Neural cell (in vitro differentiated cells): ENCODE measurements around the gene ATP13A3. TPM values are rescaled to one million over a fixed set of nuclear protein-coding genes. Genes with fewer than 3 reads are reported as not detected.
"Not testable (repeated sequence)": the region's sequence is repeated elsewhere in the genome, so short reads cannot be mapped to it uniquely, and the experiment has no call there.

Experiments
- H2AFZ ChIP-seq: fragments of 200-600, 300-800 bp; sonication (generic), shearing (Covaris generic); 2 replicates; pipeline ENCODE4 v1.6.0; 2014; ENCODE audit warnings: low read depth, mild to moderate bottlenecking, antibody characterized with exemption, low read length, moderate library complexity
- H3F3A ChIP-seq: fragments of 200-600 bp; shearing (Covaris generic); 2 replicates; pipeline ENCODE4 v1.6.1; 2016; ENCODE audit warnings: mild to moderate bottlenecking, moderate library complexity, mixed read lengths, antibody characterized with exemption, low read length; ENCODE audit not compliant: insufficient read depth, poor library complexity, severe bottlenecking
- H3K27ac ChIP-seq: fragments of 200-600, 300-800 bp; sonication (generic), shearing (Covaris generic); 2 replicates; pipeline ENCODE4 v1.5.1; 2014; ENCODE audit warnings: mild to moderate bottlenecking, low read length, moderate library complexity
- H3K27me3 ChIP-seq: fragments of 300-800, 200-600 bp; sonication (generic), shearing (Covaris generic); 2 replicates; pipeline ENCODE4 v1.6.0; 2014; ENCODE audit warnings: mild to moderate bottlenecking, low read depth, low read length, moderate library complexity; ENCODE audit not compliant: insufficient read depth
- H3K36me3 ChIP-seq: fragments of 300-800, 200-600 bp; sonication (generic), shearing (Covaris generic); 2 replicates; pipeline ENCODE4 v1.5.1; 2014; ENCODE audit warnings: mild to moderate bottlenecking, antibody characterized with exemption, low read length, moderate library complexity; ENCODE audit not compliant: insufficient read depth
- H3K4me2 ChIP-seq: fragments of 300-800, 200-600 bp; sonication (generic), shearing (Covaris generic); 2 replicates; pipeline ENCODE4 v1.6.0; 2014; ENCODE audit warnings: mild to moderate bottlenecking, low read length
- H3K4me3 ChIP-seq: fragments of 300-800, 200-600 bp; sonication (generic), shearing (Covaris generic); 2 replicates; pipeline ENCODE4 v1.5.1; 2014; ENCODE audit warnings: mild to moderate bottlenecking, low read length, moderate library complexity
- H3K79me2 ChIP-seq: fragments of 200-600 bp; shearing (Covaris generic); replicated peaks from 2 replicates; pipeline ENCODE4 v1.6.0; 2014; ENCODE audit warnings: mild to moderate bottlenecking, low read length, moderate library complexity; ENCODE audit not compliant: insufficient read depth
- H3K9ac ChIP-seq: fragments of 300-800, 200-600 bp; sonication (generic), shearing (Covaris generic); 2 replicates; pipeline ENCODE4 v1.6.1; 2016; ENCODE audit warnings: mild to moderate bottlenecking, low read length, mixed read lengths
- H3K9me2 ChIP-seq: fragments of 200-600 bp; shearing (Covaris generic); 2 replicates; pipeline ENCODE4 v1.6.1; 2016; ENCODE audit warnings: mild to moderate bottlenecking, low read length, mixed read lengths; ENCODE audit not compliant: insufficient read depth
- H3K9me3 ChIP-seq: fragments of 200-600, 300-800 bp; sonication (generic), shearing (Covaris generic); 2 replicates; pipeline ENCODE4 v1.6.1; 2016; ENCODE audit warnings: mild to moderate bottlenecking, mixed run types, low read length, moderate library complexity, mixed read lengths
- H4K20me1 ChIP-seq: fragments of 200-600 bp; shearing (Covaris generic); 2 replicates; pipeline ENCODE4 v1.6.1; 2016; ENCODE audit warnings: mild to moderate bottlenecking, mixed run types; ENCODE audit not compliant: insufficient read depth
- EP300 ChIP-seq: fragments of 450-650 bp; conservative IDR thresholded peaks from 2 replicates; pipeline ENCODE4 v1.6.1; 2014; ENCODE audit warnings: antibody characterized with exemption, mild to moderate bottlenecking, moderate library complexity; ENCODE audit not compliant: poor library complexity, severe bottlenecking
- EZH2 ChIP-seq: fragments of 200-600, 300-800 bp; shearing (Covaris generic), sonication (generic); IDR thresholded peaks from 2 replicates; pipeline ENCODE4 v1.6.1; 2014; ENCODE audit warnings: antibody characterized with exemption, low read length, borderline replicate concordance, mild to moderate bottlenecking; ENCODE audit not compliant: insufficient read depth, poor library complexity, severe bottlenecking
- MXI1 ChIP-seq: fragments of 450-650 bp; conservative IDR thresholded peaks from 2 replicates; pipeline ENCODE4 v1.6.1; 2014; ENCODE audit warnings: antibody characterized with exemption, mild to moderate bottlenecking; ENCODE audit not compliant: poor library complexity, severe bottlenecking
- POLR2AphosphoS5 ChIP-seq: IDR thresholded peaks from 2 replicates; pipeline ENCODE4 v1.6.1; 2012
- RAD21 ChIP-seq: fragments of 450-650 bp; conservative IDR thresholded peaks from 2 replicates; pipeline ENCODE4 v1.6.1; 2014; ENCODE audit warnings: antibody characterized with exemption, mild to moderate bottlenecking, moderate library complexity
- REST ChIP-seq: IDR thresholded peaks from 2 replicates; pipeline ENCODE4 v1.6.1; 2012; ENCODE audit warnings: borderline replicate concordance
- SMC3 ChIP-seq: fragments of 450-650 bp; conservative IDR thresholded peaks from 2 replicates; pipeline ENCODE4 v1.6.1; 2014; ENCODE audit warnings: antibody characterized with exemption, mild to moderate bottlenecking, moderate library complexity; ENCODE audit not compliant: poor library complexity
- TAF1 ChIP-seq: IDR thresholded peaks from 2 replicates; pipeline ENCODE4 v1.6.1; 2012; ENCODE audit warnings: low read depth
- polyA plus RNA-seq: library from polyadenylated mRNA; depleted of rRNA; stranded (reverse); fragments of >200 nt; gene quantifications from 2 replicates; pipeline ENCODE4 v1.2.3, GENCODE V29; 2014
- TF ChIP-seq, protein P1 (sequence below): fragments of 450-650 bp; IDR thresholded peaks from 2 replicates; pipeline ENCODE4 v1.5.1; 2014; ENCODE audit warnings: antibody characterized with exemption, mild to moderate bottlenecking, moderate library complexity; ENCODE audit not compliant: poor library complexity, severe bottlenecking

ATP13A3 gene
- polyA plus RNA-seq, 1 donor from 2014 or later, result 64.7 TPM

GRCh38 chr3:194503081-194503531 lies 16.3 kb upstream of the ATP13A3 start:
- Histone ChIP-seq H3K9me3 (no peaks in the 10 kb centered on the region), H3F3A (no peaks in the 10 kb centered on the region), H3K79me2 (no peaks in the 10 kb centered on the region), H3K4me3 (no peak overlapping the region), H3K27ac (no peak overlapping the region), H3K4me2 (no peak overlapping the region), H3K9ac (no peak overlapping the region), H3K27me3 (no peaks in the 10 kb centered on the region), H3K36me3 (no peaks in the 10 kb centered on the region), H2AFZ (no peak overlapping the region), H4K20me1 (no peaks in the 10 kb centered on the region), H3K9me2 (no peaks in the 10 kb centered on the region)
- no peak for TF ChIP-seq SMC3
- TF ChIP-seq EP300, result no peak
- no peak for TF ChIP-seq MXI1
- TF ChIP-seq REST, result no peak
- TF ChIP-seq RAD21, result no peak
- TF ChIP-seq POLR2AphosphoS5, result no peak
- TF ChIP-seq, protein P1, sequence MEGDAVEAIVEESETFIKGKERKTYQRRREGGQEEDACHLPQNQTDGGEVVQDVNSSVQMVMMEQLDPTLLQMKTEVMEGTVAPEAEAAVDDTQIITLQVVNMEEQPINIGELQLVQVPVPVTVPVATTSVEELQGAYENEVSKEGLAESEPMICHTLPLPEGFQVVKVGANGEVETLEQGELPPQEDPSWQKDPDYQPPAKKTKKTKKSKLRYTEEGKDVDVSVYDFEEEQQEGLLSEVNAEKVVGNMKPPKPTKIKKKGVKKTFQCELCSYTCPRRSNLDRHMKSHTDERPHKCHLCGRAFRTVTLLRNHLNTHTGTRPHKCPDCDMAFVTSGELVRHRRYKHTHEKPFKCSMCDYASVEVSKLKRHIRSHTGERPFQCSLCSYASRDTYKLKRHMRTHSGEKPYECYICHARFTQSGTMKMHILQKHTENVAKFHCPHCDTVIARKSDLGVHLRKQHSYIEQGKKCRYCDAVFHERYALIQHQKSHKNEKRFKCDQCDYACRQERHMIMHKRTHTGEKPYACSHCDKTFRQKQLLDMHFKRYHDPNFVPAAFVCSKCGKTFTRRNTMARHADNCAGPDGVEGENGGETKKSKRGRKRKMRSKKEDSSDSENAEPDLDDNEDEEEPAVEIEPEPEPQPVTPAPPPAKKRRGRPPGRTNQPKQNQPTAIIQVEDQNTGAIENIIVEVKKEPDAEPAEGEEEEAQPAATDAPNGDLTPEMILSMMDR, result no peak
- TF ChIP-seq TAF1, result no peak
- TF ChIP-seq EZH2, result no peak

DNA sequence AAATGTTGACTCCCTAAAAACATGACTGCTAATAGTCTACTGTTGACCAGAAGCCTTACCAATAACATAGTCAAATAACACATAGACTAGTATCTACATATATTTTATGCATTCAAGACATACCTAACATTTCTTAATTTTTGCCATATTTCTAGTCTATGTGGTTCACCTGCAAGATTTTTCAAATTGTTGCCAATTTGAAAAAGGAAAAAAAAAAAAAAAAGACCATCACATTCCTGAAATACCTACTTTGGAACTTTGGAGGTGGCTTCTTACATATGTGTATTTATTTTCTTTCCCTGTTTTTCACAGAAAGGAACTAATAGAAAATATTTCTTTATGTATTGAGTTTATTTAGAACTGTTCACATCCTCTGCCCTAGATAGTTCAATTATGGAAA lies 13.4 kb upstream of the ATP13A3 start:
- Histone ChIP-seq H2AFZ (no peak overlapping the region), H3K9me3 (no peaks in the 10 kb centered on the region), H3K9ac (no peak overlapping the region), H3K79me2 (no peaks in the 10 kb centered on the region), H3K27me3 (no peaks in the 10 kb centered on the region), H3K4me2 (no peak overlapping the region), H4K20me1 (no peaks in the 10 kb centered on the region), H3K9me2 (no peaks in the 10 kb centered on the region), H3K4me3 (no peak overlapping the region), H3K27ac (no peak overlapping the region), H3F3A (no peaks in the 10 kb centered on the region), H3K36me3 (no peaks in the 10 kb centered on the region)
- no peak for TF ChIP-seq REST
- TF ChIP-seq, protein P1, result no peak
- TF ChIP-seq RAD21, result no peak
- no peak for TF ChIP-seq MXI1
- TF ChIP-seq TAF1, result no peak
- TF ChIP-seq EP300, result no peak
- no peak for TF ChIP-seq POLR2AphosphoS5
- TF ChIP-seq EZH2, result no peak
- TF ChIP-seq SMC3, result no peak

GRCh38 chr3:194499516-194499915 lies 12.7 kb upstream of the ATP13A3 start:
- not testable (repeated sequence) for H3K4me2 ChIP-seq, H3K79me2 ChIP-seq, H3K9me2 ChIP-seq, H4K20me1 ChIP-seq, H3K36me3 ChIP-seq, H3F3A ChIP-seq, H2AFZ ChIP-seq, H3K4me3 ChIP-seq, H3K9ac ChIP-seq, H3K27me3 ChIP-seq, H3K27ac ChIP-seq, H3K9me3 ChIP-seq
